ENCODE measurements around the gene DCBLD1. TPM values are rescaled to one million over a fixed set of nuclear protein-coding genes. Genes with fewer than 3 reads are reported as not detected.

DCBLD1 gene
- total RNA-seq, 4 donors from 2014 or later: 13.5 to 25.9 (median 21.2) TPM

DNA sequence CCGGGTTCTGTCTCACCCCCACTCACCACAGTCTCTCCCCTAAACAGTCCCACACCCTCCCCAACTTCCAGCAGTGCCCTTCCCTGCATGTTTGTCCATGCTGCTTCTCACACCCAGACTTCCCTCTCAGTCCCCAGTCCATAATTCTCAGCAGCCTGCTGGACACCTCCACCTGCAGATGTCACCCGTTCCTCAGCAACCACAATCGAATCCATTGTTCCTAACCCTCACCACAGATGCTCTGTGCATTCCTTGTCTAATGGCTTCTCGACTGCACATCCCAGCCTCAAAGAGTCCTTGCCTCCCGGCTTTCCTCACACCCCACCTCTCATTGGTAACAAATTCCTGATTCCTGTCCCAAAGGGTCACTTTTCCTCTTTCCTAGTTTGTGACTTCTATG lies 64.2 kb downstream of the DCBLD1 start:
- Histone ChIP-seq H3K27ac (no peak overlapping the region), H3K27me3 (no peaks in the 10 kb centered on the region), H3K36me3 (peaks cover 5 to 8% of the 10 kb centered on the region in 2 donors), H3K4me3 (replicated peaks in 1 of 3) (no peak overlapping the region), H3K9me3 (no peaks in the 10 kb centered on the region), H3K4me1 (peaks cover 10 to 27% of the 10 kb centered on the region in 2 donors)
- intact Hi-C loops (cut with DNase I): loop anchor here (10.0 kb wide), 1 partner anchor 48 kb away; no protein-coding TSS in a partner anchor
- no peak for TF ChIP-seq POLR2A (IDR thresholded peaks at IDR 0.05)
- TF ChIP-seq, protein P1, sequence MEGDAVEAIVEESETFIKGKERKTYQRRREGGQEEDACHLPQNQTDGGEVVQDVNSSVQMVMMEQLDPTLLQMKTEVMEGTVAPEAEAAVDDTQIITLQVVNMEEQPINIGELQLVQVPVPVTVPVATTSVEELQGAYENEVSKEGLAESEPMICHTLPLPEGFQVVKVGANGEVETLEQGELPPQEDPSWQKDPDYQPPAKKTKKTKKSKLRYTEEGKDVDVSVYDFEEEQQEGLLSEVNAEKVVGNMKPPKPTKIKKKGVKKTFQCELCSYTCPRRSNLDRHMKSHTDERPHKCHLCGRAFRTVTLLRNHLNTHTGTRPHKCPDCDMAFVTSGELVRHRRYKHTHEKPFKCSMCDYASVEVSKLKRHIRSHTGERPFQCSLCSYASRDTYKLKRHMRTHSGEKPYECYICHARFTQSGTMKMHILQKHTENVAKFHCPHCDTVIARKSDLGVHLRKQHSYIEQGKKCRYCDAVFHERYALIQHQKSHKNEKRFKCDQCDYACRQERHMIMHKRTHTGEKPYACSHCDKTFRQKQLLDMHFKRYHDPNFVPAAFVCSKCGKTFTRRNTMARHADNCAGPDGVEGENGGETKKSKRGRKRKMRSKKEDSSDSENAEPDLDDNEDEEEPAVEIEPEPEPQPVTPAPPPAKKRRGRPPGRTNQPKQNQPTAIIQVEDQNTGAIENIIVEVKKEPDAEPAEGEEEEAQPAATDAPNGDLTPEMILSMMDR (IDR thresholded peaks at IDR 0.05): no peak
- DNase-seq: no peak
- WGBS, 2 donors: 88 to 90% methylated on average over 5 of the region's 5 CpGs

DNA sequence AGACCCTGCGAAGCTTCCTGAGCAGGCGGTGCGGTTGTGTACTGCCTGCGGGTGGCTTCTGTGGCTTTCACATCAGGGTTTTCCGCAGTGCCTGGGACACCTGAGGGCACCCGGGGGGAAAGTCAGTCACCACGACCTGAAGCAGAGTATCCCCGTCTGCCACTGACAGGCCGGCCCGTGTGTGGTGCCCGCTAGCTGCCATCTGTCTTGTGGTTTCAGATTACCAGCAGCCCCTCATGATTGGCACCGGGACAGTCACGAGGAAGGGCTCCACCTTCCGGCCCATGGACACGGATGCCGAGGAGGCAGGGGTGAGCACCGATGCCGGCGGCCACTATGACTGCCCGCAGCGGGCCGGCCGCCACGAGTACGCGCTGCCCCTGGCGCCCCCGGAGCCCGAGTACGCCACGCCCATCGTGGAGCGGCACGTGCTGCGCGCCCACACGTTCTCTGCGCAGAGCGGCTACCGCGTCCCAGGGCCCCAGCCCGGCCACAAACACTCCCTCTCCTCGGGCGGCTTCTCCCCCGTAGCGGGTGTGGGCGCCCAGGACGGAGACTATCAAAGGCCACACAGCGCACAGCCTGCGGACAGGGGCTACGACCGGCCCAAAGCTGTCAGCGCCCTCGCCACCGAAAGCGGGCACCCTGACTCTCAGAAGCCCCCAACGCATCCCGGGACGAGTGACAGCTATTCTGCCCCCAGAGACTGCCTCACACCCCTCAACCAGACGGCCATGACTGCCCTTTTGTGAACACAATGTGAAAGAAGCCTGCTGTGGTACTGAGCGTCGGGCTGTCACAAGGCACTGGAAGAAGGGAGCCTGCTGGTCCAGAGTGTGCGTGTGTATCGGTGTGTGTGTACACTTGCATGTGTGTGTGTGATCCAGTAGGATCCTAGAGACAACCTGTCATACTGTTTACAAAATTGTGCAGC lies 65.5 kb downstream of the DCBLD1 start:
- Histone ChIP-seq H3K27ac (peak overlapping the region; percentile 23 to 72 (median 66)), H3K9me3 (no peaks in the 10 kb centered on the region), H3K27me3 (no peaks in the 10 kb centered on the region), H3K4me3 (replicated peaks in 1 of 3) (peak overlapping the region; percentile 14 to 41 (median 32)), H3K36me3 (peaks cover 5 to 8% of the 10 kb centered on the region in 2 donors), H3K4me1 (peaks cover 10 to 27% of the 10 kb centered on the region in 2 donors)
- intact Hi-C loops (cut with DNase I): loop anchor here (10.0 kb wide), 1 partner anchor 47 kb away; no protein-coding TSS in a partner anchor
- 35 to 41% methylated on average over 14 to 18 of the region's 64 CpGs for WGBS, 2 donors
- TF ChIP-seq, protein P1 (IDR thresholded peaks at IDR 0.05): peak in 1 of 6 experiments; percentile 30
- peak in 1 of 2 donors; percentile 78 for TF ChIP-seq POLR2A (IDR thresholded peaks at IDR 0.05)
- DNase-seq: peak; percentile 90 to 92

DNA sequence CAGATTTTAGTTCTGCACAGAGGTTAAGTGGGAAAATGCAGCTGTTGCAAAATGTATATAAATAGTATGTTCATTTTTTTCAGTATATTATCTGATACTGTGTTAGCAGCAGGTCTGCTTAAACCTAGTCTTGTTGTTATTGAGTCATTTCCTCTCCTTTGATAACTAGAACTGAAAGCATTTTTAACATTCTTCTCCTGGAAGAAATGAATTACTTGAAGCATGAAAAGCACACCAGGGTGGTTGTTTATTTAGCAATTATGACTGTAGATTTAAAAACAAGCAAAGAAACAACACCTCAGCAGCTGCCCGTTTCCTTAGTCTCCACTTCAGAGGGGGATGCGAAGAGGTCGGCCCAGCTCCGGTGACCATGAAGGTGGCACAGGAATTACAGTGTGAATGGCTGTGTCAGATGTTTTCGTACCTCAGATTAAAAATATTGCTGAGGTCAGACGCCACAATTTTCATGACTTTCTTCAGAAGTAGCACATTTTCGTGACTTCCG lies 66.4 kb downstream of the DCBLD1 start:
- H3K9me3 ChIP-seq: no peaks in the 10 kb centered on the region
- H3K27ac ChIP-seq: peak overlapping the region in 2 of 3 donors; percentile 1 to 11
- 74 to 87% methylated on average over 8 of the region's 8 CpGs for WGBS, 2 donors
- H3K4me1 ChIP-seq: peaks cover 10 to 27% of the 10 kb centered on the region in 2 donors
- intact Hi-C loops (cut with DNase I): loop anchor here (10.0 kb wide), 1 partner anchor 46 kb away; no protein-coding TSS in a partner anchor
- H3K36me3 ChIP-seq: peaks cover 5 to 6% of the 10 kb centered on the region in 2 donors
- H3K27me3 ChIP-seq: no peaks in the 10 kb centered on the region
- no peak for TF ChIP-seq POLR2A (IDR thresholded peaks at IDR 0.05)
- TF ChIP-seq, protein P1 (IDR thresholded peaks at IDR 0.05): no peak
- DNase-seq: peak in 1 of 2 donors; percentile 28
- peak overlapping the region in 1 of 3 donors; percentile 1 for H3K4me3 ChIP-seq (replicated peaks in 1 of 3)

DNA sequence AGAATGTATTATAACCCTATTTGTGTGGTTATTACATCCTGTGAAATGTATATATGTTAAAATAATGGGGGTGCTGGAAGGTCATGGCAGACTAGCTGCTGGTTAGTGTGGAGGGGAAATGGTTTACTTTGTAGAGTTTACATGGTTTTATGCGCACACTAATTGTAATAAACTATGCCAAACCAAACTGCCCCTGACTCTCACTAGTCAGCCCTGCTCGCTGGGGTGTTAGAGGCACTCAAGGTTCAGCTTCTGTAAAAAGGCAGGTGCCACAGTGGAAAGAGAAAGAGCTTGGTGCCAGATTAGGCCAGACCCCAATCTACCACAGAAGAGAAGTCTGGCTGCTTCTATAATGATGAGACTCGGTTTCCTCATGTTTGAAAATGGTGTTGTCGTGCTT lies 67.1 kb downstream of the DCBLD1 start:
- TF ChIP-seq POLR2A (IDR thresholded peaks at IDR 0.05): no peak
- TF ChIP-seq, protein P1 (IDR thresholded peaks at IDR 0.05): no peak
- Histone ChIP-seq H3K4me3 (replicated peaks in 1 of 3) (no peak overlapping the region), H3K36me3 (peaks cover 5 to 6% of the 10 kb centered on the region in 2 donors), H3K9me3 (no peaks in the 10 kb centered on the region), H3K27me3 (no peaks in the 10 kb centered on the region), H3K27ac (peak overlapping the region in 2 of 3 donors; percentile 1 to 5), H3K4me1 (peaks cover 10 to 27% of the 10 kb centered on the region in 2 donors)
- 75 to 86% methylated on average over 4 of the region's 4 CpGs for WGBS, 2 donors
- DNase-seq: peak in 1 of 2 donors; percentile 42
- intact Hi-C loops (cut with DNase I): loop anchor here (10.0 kb wide), 2 partner anchors 45 to 65 kb away; partner anchors contain the start of gene DCBLD1

Data from thyroid gland (tissue), 4 donors.